COLO829 (cell line): ENCODE data around the gene C12orf42.
A peak's percentile ranks its signal among the peaks of the same experiment; 100 is the strongest.

ENCODE experiments used
- DNase-seq: peaks from one replicate; pipeline ENCODE4 v3.0.0; 2012; ENCODE audit warnings: low spot score

C12orf42 gene

GRCh38 chr12:103336940-103337339 lies 158.8 kb downstream of the C12orf42 start:
- DNase-seq: no peak

- peak; percentile 74 for DNase-seq
These were observed 161.3 kb downstream of the C12orf42 start for GRCh38 chr12:103334466-103334865.

- DNase-seq: peak; percentile 63
These were observed 162.1 kb downstream of the C12orf42 start for GRCh38 chr12:103333676-103334075.

- DNase-seq: no peak
These were observed 164.1 kb downstream of the C12orf42 start for GRCh38 chr12:103331643-103332042.

GRCh38 chr12:103330672-103331071 lies 165.1 kb downstream of the C12orf42 start:
- no peak for DNase-seq

GRCh38 chr12:103327676-103328075 lies 168.1 kb downstream of the C12orf42 start:
- peak; percentile 25 for DNase-seq

GRCh38 chr12:103326190-103326589 lies 169.6 kb downstream of the C12orf42 start:
- DNase-seq: peak; percentile 35

GRCh38 chr12:103318566-103318965 lies 177.2 kb downstream of the C12orf42 start:
- DNase-seq: no peak

- DNase-seq: no peak
These were observed 178.5 kb downstream of the C12orf42 start for GRCh38 chr12:103317220-103317619.

GRCh38 chr12:103314786-103315185 lies 181.0 kb downstream of the C12orf42 start:
- no peak for DNase-seq

- DNase-seq: no peak
These were observed 181.9 kb downstream of the C12orf42 start for GRCh38 chr12:103313894-103314293.

- DNase-seq: no peak
These were observed 182.9 kb downstream of the C12orf42 start for GRCh38 chr12:103312742-103313354.

- no peak for DNase-seq
These were observed 185.1 kb downstream of the C12orf42 start for GRCh38 chr12:103310546-103311270.

GRCh38 chr12:103308396-103308795 lies 187.4 kb downstream of the C12orf42 start:
- no peak for DNase-seq

GRCh38 chr12:103303484-103303883 lies 192.3 kb downstream of the C12orf42 start:
- no peak for DNase-seq

GRCh38 chr12:103301642-103302591 lies 193.9 kb downstream of the C12orf42 start:
- DNase-seq: no peak

- DNase-seq: no peak
These were observed 207.8 kb downstream of the C12orf42 start for GRCh38 chr12:103288016-103288415.

- no peak for DNase-seq
These were observed 213.6 kb downstream of the C12orf42 start for GRCh38 chr12:103282124-103282523.

GRCh38 chr12:103279444-103279843 lies 216.3 kb downstream of the C12orf42 start:
- no peak for DNase-seq

- DNase-seq: no peak
These were observed 217.4 kb downstream of the C12orf42 start for GRCh38 chr12:103278329-103278728.

- DNase-seq: no peak
These were observed 222.1 kb downstream of the C12orf42 start for GRCh38 chr12:103273645-103274044.

- DNase-seq: no peak
These were observed 222.8 kb downstream of the C12orf42 start for GRCh38 chr12:103272949-103273348.

- no peak for DNase-seq
These were observed 225.8 kb downstream of the C12orf42 start for GRCh38 chr12:103269946-103270345.
